Stimulated activated CD8-positive, alpha-beta memory T cell treated with anti-CD3 and anti-CD28 coated beads, Interleukin-2, amount 100 ng/mL, for 1 hour (primary cell): ENCODE results near the gene NR5A2.

Experiments used
- DNase-seq, 2 donors: peaks; one replicate each; pipeline ENCODE4 v3.0.0-alpha.2; 2020; ENCODE audit warnings: low read depth in 2 of 2

NR5A2 gene

GRCh38 chr1:200027264-200027823 is at the start of gene NR5A2:
Gene NR5A2, plus strand, starts transcription at chr1:200027710. Its CDS starts 138 bp downstream, at chr1:200027848.
- DNase-seq = no peak

- no peak for DNase-seq
Observed at GRCh38 chr1:199978408-199978940, 49.0 kb upstream of the NR5A2 start.

GRCh38 chr1:199979071-199979470 is 48.4 kb upstream of the NR5A2 start:
- DNase-seq = no peak

- no peak for DNase-seq
Observed at GRCh38 chr1:199981584-199981983, 45.9 kb upstream of the NR5A2 start.

- DNase-seq = no peak
Observed at GRCh38 chr1:199982606-199983005, 44.9 kb upstream of the NR5A2 start.

GRCh38 chr1:199983531-199983930 is 44.0 kb upstream of the NR5A2 start:
- DNase-seq = no peak

- no peak for DNase-seq
Observed at GRCh38 chr1:199995096-199995685, 32.3 kb upstream of the NR5A2 start.

- no peak for DNase-seq
Observed at GRCh38 chr1:200005165-200005564, 22.3 kb upstream of the NR5A2 start.

- DNase-seq = no peak
Observed at GRCh38 chr1:200006711-200007110, 20.8 kb upstream of the NR5A2 start.

GRCh38 chr1:200015811-200016210 is 11.7 kb upstream of the NR5A2 start:
- no peak for DNase-seq

- DNase-seq = no peak
Observed at GRCh38 chr1:200021577-200022238, 5.8 kb upstream of the NR5A2 start.

- no peak for DNase-seq
Observed at GRCh38 chr1:200022239-200022804, 5.2 kb upstream of the NR5A2 start.

- DNase-seq = no peak
Observed at GRCh38 chr1:200028586-200029034, 1.1 kb downstream of the NR5A2 start.

- no peak for DNase-seq
Observed at GRCh38 chr1:200029035-200029821, 1.7 kb downstream of the NR5A2 start.

GRCh38 chr1:200029822-200030152 is 2.3 kb downstream of the NR5A2 start:
- DNase-seq = no peak

- no peak for DNase-seq
Observed at GRCh38 chr1:200030791-200031190, 3.3 kb downstream of the NR5A2 start.

- no peak for DNase-seq
Observed at GRCh38 chr1:200033511-200034261, 6.2 kb downstream of the NR5A2 start.

GRCh38 chr1:200034262-200034557 is 6.7 kb downstream of the NR5A2 start:
- no peak for DNase-seq

- DNase-seq = no peak
Observed at GRCh38 chr1:200034761-200035396, 7.4 kb downstream of the NR5A2 start.

GRCh38 chr1:200035397-200035955 is 8.0 kb downstream of the NR5A2 start:
- no peak for DNase-seq
